Neural cell (in vitro differentiated cells): ENCODE measurements around the gene PPY.
"Not testable (repeated sequence)": the region's sequence is repeated elsewhere in the genome, so short reads cannot be mapped to it uniquely, and the experiment has no call there.

ENCODE experiments used
- CTCF ChIP-seq: fragments of 450-650 bp; IDR thresholded peaks from 2 replicates; pipeline ENCODE4 v1.5.1; 2014; ENCODE audit warnings: antibody characterized with exemption, mild to moderate bottlenecking, moderate library complexity; ENCODE audit not compliant: poor library complexity, severe bottlenecking
- EZH2 ChIP-seq: fragments of 200-600, 300-800 bp; shearing (Covaris generic), sonication (generic); IDR thresholded peaks from 2 replicates; pipeline ENCODE4 v1.6.1; 2014; ENCODE audit warnings: antibody characterized with exemption, low read length, borderline replicate concordance, mild to moderate bottlenecking; ENCODE audit not compliant: insufficient read depth, poor library complexity, severe bottlenecking

- not testable (repeated sequence) for TF ChIP-seq CTCF, EZH2
Measured at GRCh38 chr17:43894494-43894893, 47.8 kb downstream of the PPY start.
